ENCODE data around the gene HDAC4. TPM values are rescaled to one million over a fixed set of nuclear protein-coding genes. Genes with fewer than 3 reads are reported as not detected.

HDAC4 gene
- total RNA-seq, 4 donors from 2014 or later: 30.2 to 103 (median 51.7) TPM

DNA sequence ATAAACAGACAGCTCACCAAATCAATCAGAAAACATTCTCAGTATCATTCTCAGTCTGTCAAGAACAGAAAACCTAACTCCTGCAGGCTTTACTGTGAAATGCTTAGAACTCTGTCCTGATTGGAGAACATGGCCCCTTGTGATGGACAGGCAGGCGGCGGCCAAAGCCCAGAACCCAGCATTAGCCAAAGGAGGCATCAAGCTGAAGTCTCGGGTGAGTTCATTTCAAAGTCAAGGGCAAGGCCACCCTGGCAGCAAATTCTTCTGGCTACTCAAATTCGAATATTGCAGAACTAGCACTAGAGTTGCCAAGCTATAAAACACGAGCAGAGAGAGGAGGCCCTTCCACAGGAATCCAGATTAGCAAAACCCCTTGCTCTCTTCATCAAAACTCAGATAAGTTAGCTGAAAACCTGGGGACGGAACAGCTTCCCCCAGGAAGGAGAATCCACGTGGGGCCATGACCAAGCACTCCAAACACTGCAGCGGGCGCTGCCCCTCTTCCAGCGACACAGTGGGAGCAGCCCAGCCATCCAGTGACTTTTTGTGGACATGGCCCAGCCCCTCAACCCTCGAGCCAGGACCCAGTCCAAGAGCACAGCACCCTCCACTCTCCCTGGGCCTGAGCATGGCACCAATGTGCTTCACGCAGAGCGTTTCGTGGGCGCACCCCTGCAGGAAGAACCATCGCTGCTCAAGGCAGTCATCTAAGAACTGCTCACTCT lies 98.6 kb downstream of the HDAC4 start:
- TF ChIP-seq, protein P1, sequence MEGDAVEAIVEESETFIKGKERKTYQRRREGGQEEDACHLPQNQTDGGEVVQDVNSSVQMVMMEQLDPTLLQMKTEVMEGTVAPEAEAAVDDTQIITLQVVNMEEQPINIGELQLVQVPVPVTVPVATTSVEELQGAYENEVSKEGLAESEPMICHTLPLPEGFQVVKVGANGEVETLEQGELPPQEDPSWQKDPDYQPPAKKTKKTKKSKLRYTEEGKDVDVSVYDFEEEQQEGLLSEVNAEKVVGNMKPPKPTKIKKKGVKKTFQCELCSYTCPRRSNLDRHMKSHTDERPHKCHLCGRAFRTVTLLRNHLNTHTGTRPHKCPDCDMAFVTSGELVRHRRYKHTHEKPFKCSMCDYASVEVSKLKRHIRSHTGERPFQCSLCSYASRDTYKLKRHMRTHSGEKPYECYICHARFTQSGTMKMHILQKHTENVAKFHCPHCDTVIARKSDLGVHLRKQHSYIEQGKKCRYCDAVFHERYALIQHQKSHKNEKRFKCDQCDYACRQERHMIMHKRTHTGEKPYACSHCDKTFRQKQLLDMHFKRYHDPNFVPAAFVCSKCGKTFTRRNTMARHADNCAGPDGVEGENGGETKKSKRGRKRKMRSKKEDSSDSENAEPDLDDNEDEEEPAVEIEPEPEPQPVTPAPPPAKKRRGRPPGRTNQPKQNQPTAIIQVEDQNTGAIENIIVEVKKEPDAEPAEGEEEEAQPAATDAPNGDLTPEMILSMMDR (IDR thresholded peaks at IDR 0.05): no peak
- ATAC-seq (ENCODE audit: low FRiP score) (no peak), DNase-seq (ENCODE audit: low spot score) (no peak)

DNA sequence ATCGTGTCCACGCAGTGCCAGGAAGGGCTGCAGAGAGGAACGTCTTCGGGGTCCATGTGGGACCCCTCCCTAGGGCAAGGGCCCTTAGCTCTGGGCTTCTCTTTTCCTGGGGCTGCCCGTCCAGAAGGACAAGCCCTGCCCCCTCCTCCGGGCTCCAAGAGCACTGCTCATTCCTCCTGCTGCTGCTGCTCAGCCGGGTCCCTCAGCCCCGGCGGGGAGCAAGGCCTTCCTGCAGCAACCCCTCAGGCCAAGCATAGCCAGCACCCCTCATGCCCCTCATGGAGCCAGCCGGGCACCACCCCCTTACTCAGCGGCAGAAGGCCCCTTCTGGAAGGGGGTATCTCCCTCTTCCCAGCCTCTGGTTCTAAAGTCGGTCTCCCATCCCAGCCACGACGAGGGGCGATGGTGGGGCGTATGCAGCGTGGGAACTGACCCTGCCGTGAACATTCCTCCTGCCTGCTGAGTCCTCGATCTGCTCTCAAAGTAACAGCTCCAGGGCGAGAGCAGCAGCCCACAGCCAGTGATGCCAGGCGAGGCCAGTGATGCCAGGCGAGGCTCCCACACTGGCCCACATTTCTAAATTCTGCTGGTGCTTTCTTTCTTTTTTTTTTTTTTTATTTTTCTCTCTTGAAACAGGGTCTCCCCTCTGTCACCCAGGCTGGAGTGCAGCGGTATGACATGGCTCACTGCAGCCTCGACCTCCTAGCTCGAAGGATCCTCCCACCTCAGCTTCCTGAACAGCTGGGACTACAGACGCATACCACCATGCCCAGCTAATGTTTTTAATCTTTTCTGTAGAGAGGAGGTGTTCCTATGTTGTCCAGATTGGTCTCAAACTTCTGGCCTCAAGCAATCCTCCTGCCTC lies 99.7 kb downstream of the HDAC4 start:
- DNase-seq (ENCODE audit: low spot score): no peak
- TF ChIP-seq, protein P1 (IDR thresholded peaks at IDR 0.05): no peak
- ATAC-seq (ENCODE audit: low FRiP score): no peak

DNA sequence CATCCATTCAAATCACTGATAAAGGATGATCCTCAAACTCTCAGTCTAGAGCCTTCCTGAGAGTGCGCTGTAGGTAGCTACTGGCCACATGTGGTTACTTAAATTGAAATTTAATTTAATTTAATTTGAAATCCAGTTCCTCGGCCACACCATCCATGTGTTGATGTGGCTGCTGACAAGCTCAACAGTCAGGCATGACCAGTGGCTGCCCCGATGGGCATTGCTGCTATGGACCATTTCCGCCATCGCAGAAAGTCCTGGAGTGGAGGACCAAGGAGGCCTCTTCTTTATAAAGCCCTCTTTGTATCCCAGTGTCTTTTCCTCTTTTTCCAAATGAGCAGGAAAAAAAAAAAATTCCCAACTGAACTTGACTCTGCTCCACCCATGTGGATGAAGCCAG lies 100.6 kb downstream of the HDAC4 start:
- no peak for ATAC-seq (ENCODE audit: low FRiP score)
- no peak for DNase-seq (ENCODE audit: low spot score)
- TF ChIP-seq, protein P1 (IDR thresholded peaks at IDR 0.05): no peak

DNA sequence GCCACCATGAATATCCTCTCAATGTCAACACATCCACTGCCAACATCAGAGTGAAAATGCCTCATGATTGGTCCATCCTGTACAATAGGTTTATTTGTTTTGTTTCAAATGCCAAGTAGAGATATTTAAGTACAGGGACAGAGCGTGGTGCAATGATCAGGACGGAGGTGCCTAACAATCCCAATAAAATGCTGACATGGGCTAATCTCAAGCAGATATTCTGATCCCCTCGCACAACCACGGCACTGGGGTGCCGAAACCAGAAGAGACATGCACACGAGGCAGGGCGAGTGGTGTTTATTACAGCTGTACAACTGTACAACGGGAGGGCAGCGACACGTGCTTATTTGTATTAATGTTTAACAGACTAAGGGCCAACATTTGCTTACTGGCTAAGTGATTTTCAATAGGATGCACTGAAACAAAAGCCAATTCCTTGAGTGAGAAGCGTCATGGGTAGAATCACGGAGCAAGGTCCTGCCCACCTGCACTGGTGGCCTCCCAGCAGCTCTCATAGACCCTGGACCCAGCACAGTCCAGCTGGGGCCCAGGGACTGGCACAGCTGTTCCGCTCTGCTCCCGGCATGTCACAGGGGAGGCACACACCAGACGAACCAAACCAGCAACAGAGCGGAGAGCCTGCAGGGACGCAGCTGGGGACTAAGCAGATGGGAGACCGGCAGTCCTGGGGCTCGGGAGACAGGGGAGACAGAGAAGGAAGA lies 101.4 kb downstream of the HDAC4 start:
- TF ChIP-seq, protein P1 (IDR thresholded peaks at IDR 0.05): no peak
- no peak for ATAC-seq (ENCODE audit: low FRiP score)
- DNase-seq (ENCODE audit: low spot score): no peak

DNA sequence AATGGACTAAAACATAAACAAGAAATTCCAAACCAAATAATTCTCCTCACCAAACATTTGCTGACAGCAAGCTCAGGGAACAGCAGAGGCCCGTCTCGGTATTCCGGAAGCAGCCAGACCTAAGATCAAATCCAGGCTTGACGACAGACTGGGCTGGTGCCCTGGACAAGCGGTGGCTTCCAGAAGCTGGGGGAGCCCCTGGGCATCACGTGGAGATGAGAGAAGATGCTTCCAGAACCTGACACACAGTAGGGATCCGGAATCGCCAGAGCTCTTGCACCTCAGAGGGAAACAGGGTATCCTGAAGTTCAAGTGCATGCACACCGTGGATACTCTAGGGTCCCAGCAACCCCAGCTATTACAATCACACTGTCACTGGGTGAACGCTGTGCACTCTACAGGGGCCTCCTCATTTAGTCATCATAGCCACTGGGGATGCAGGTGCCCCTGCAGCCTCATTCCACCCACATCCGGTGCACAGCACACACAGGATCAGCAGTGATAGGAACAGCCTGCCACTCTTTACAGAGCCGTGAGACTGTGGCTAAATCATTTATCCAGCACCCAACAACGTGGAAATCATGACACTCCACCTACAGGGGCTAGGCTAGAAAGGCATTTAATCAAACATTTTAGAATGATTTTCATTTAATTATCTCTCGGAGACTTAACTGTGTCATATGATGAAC lies 102.6 kb downstream of the HDAC4 start:
- TF ChIP-seq, protein P1 (IDR thresholded peaks at IDR 0.05): no peak
- DNase-seq (ENCODE audit: low spot score) (no peak), ATAC-seq (ENCODE audit: low FRiP score) (no peak)

DNA sequence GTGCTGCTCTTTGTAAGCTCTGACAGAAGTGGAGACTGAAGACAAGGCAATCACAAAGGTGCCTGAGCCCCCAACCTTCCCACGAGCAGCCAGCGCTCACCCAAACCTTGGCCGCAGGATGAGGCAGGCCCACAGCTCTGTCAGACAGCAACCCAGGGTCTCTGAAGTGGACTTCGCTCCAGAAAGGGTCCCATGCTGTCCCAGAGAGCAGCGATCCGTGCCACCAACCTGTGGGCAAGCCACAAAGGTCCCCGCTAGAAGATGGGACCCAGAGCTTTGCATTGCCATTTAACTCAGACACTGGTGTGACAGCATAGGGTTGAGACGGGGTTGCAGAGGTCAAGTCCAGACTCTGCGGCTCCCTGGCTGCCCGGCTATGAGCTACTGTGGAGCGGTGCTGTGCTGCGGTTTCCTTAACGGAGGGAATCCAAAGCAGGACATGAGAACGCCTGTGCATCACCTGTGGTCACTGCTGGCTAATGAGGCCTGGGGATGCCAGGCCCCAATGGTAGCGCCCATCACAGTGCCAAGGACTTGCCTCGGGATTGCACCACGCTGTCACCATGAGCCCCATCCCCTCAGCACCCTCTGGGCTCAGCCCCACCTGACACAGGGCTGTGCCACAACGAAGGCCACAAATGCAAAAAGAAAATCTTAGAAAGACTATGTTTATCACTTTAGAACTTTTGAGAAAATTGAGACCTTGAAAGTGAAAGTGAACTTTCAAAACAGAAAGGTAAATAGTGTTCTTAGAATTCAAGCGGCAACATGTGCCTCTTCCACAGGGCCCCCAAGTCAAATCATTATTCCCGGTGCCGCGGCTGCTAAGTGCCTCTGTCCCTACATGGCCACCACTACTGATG lies 103.4 kb downstream of the HDAC4 start:
- DNase-seq (ENCODE audit: low spot score) (no peak), ATAC-seq (ENCODE audit: low FRiP score) (no peak)
- TF ChIP-seq, protein P1 (IDR thresholded peaks at IDR 0.05): no peak
